ENCODE data around the gene UBR1.

Gene UBR1

GRCh38 chr15:43086551-43086950 is 19.3 kb downstream of the UBR1 start:
- H3K4me2 ChIP-seq: no peak overlapping the region
- no peak overlapping the region for H3K27ac ChIP-seq
- H2AFZ ChIP-seq (ENCODE audit: low read depth): no peak overlapping the region
- no peaks in the 10 kb centered on the region for H3K79me2 ChIP-seq (ENCODE audit: insufficient read depth, low read depth)
- no peaks in the 10 kb centered on the region for H4K20me1 ChIP-seq (ENCODE audit: insufficient read depth)
- TF ChIP-seq CTCF (conservative IDR thresholded peaks at IDR 0.05; ENCODE audit: low read depth, low read length): no peak
- no peaks in the 10 kb centered on the region for H3K27me3 ChIP-seq (ENCODE audit: insufficient read depth, low read depth)
- H3K9ac ChIP-seq: no peak overlapping the region
- H3K36me3 ChIP-seq (ENCODE audit: insufficient read depth): no peaks in the 10 kb centered on the region
- peaks cover 12% of the 10 kb centered on the region for H3K4me1 ChIP-seq (ENCODE audit: low read depth, poor library complexity, severe bottlenecking)
- no peak overlapping the region for H3K4me3 ChIP-seq (IDR thresholded peaks at IDR 0.05; ENCODE audit: insufficient read depth, low read depth, low read length)

- H4K20me1 ChIP-seq (ENCODE audit: insufficient read depth): no peaks in the 10 kb centered on the region
- H3K36me3 ChIP-seq (ENCODE audit: insufficient read depth): no peaks in the 10 kb centered on the region
- H3K27ac ChIP-seq: no peak overlapping the region
- no peaks in the 10 kb centered on the region for H3K27me3 ChIP-seq (ENCODE audit: insufficient read depth, low read depth)
- no peak overlapping the region for H3K4me2 ChIP-seq
- H2AFZ ChIP-seq (ENCODE audit: low read depth): no peak overlapping the region
- H3K79me2 ChIP-seq (ENCODE audit: insufficient read depth, low read depth): no peaks in the 10 kb centered on the region
- H3K4me3 ChIP-seq (IDR thresholded peaks at IDR 0.05; ENCODE audit: insufficient read depth, low read depth, low read length): no peak overlapping the region
- no peak overlapping the region for H3K9ac ChIP-seq
- peaks cover 12% of the 10 kb centered on the region for H3K4me1 ChIP-seq (ENCODE audit: low read depth, poor library complexity, severe bottlenecking)
- no peak for TF ChIP-seq CTCF (conservative IDR thresholded peaks at IDR 0.05; ENCODE audit: low read depth, low read length)
Measured at GRCh38 chr15:43085921-43086320, 19.9 kb downstream of the UBR1 start.

GRCh38 chr15:43082509-43082908 is 23.3 kb downstream of the UBR1 start:
- H3K4me2 ChIP-seq: no peak overlapping the region
- no peaks in the 10 kb centered on the region for H3K79me2 ChIP-seq (ENCODE audit: insufficient read depth, low read depth)
- H3K4me1 ChIP-seq (ENCODE audit: low read depth, poor library complexity, severe bottlenecking): peaks cover 11% of the 10 kb centered on the region
- no peaks in the 10 kb centered on the region for H4K20me1 ChIP-seq (ENCODE audit: insufficient read depth)
- no peak overlapping the region for H3K9ac ChIP-seq
- no peak overlapping the region for H2AFZ ChIP-seq (ENCODE audit: low read depth)
- no peaks in the 10 kb centered on the region for H3K36me3 ChIP-seq (ENCODE audit: insufficient read depth)
- H3K27me3 ChIP-seq (ENCODE audit: insufficient read depth, low read depth): no peaks in the 10 kb centered on the region
- no peak for TF ChIP-seq CTCF (conservative IDR thresholded peaks at IDR 0.05; ENCODE audit: low read depth, low read length)
- no peak overlapping the region for H3K4me3 ChIP-seq (IDR thresholded peaks at IDR 0.05; ENCODE audit: insufficient read depth, low read depth, low read length)
- no peak overlapping the region for H3K27ac ChIP-seq

GRCh38 chr15:43081283-43081682 is 24.6 kb downstream of the UBR1 start:
- TF ChIP-seq CTCF (conservative IDR thresholded peaks at IDR 0.05; ENCODE audit: low read depth, low read length): no peak
- no peak overlapping the region for H3K9ac ChIP-seq
- no peak overlapping the region for H3K4me3 ChIP-seq (IDR thresholded peaks at IDR 0.05; ENCODE audit: insufficient read depth, low read depth, low read length)
- H3K4me2 ChIP-seq: no peak overlapping the region
- peaks cover 8% of the 10 kb centered on the region for H3K4me1 ChIP-seq (ENCODE audit: low read depth, poor library complexity, severe bottlenecking)
- no peak overlapping the region for H3K27ac ChIP-seq
- no peaks in the 10 kb centered on the region for H3K79me2 ChIP-seq (ENCODE audit: insufficient read depth, low read depth)
- no peak overlapping the region for H2AFZ ChIP-seq (ENCODE audit: low read depth)
- H3K36me3 ChIP-seq (ENCODE audit: insufficient read depth): no peaks in the 10 kb centered on the region
- no peaks in the 10 kb centered on the region for H4K20me1 ChIP-seq (ENCODE audit: insufficient read depth)
- no peaks in the 10 kb centered on the region for H3K27me3 ChIP-seq (ENCODE audit: insufficient read depth, low read depth)

All from KMS-11 (cell line).